HepG2 (cell line): ENCODE measurements around the gene MTSS2. TPM values are rescaled to one million over a fixed set of nuclear protein-coding genes. Genes with fewer than 3 reads are reported as not detected.

Source experiments
- ATAC-seq: fragments of 200-7000 bp; cut with Tn5 transposase; 3 replicates; pipeline ENCODE4 v1.9.1; 2020; ENCODE audit warnings: mild to moderate bottlenecking, moderate library complexity
- BruUV-seq: library from RNA; stranded (reverse); fragments of 400-500 nt; replicated peaks from 2 replicates; lab custom pipeline; 2021; lab: Mats Ljungman, UMichigan
- CTCF ChIA-PET: fragments of 300-600 bp; formaldehyde crosslinking; extraction: SDS; loops from one replicate; lab custom pipeline; 2021; ENCODE audit warnings: low total read pairs, inconsistent platforms, low intra/inter-chr PET ratio; lab: Yijun Ruan, JAX
- POLR2A ChIA-PET: fragments of 350-600 bp; sonication (Branson Sonifier 250); formaldehyde crosslinking; loops from one replicate; lab custom pipeline; 2020; ENCODE audit warnings: antibody characterized with exemption, inconsistent platforms; lab: Yijun Ruan, JAX
- DNase-seq: peaks from one replicate; pipeline ENCODE4 v3.0.0-alpha.2; 2015; ENCODE audit warnings: low spot score
- FAIRE-seq: peaks from 3 replicates; lab custom pipeline; 2011; peaks lifted over from hg19 to GRCh38; lab: Jason Lieb, UNC
- H2AFZ ChIP-seq: one replicate; pipeline ENCODE4 v1.6.1; 2011; ENCODE audit warnings: low read length, inconsistent platforms
- H3K27ac ChIP-seq: fragments of 300-600 bp; 3 replicates; pipeline ENCODE4 v1.8.0; 2011; ENCODE audit warnings: mixed run types, mild to moderate bottlenecking, mixed read lengths, low read length, inconsistent platforms; ENCODE audit not compliant: insufficient read depth; ENCODE audit errors: extremely low read length
- H3K27me3 ChIP-seq, 2 experiments: fragments of 200-600 bp in 1 of 2; 2 replicates in 1 of 2; 3 replicates in 1 of 2; pipeline versions ENCODE4 v1.6.0 to v1.8.0; 2011; ENCODE audit warnings: low read length in 2 of 2, mild to moderate bottlenecking in 2 of 2, moderate library complexity in 2 of 2, inconsistent platforms in 1 of 2; ENCODE audit not compliant: insufficient read depth in 2 of 2, control insufficient read depth in 1 of 2
- H3K36me3 ChIP-seq, 2 experiments: fragments of 200-600 bp in 1 of 2; replicated peaks in 1 of 2; 2 replicates in 1 of 2; 3 replicates in 1 of 2; pipeline versions ENCODE4 v1.5.1 to v1.8.0; 2011; ENCODE audit warnings: low read length in 2 of 2, inconsistent platforms in 1 of 2; ENCODE audit not compliant: insufficient read depth in 2 of 2, control insufficient read depth in 1 of 2
- H3K4me1 ChIP-seq: 2 replicates; pipeline ENCODE4 v1.5.1; 2012; ENCODE audit warnings: low read length, inconsistent platforms; ENCODE audit not compliant: insufficient read depth
- H3K4me2 ChIP-seq: 2 replicates; pipeline ENCODE4 v1.6.0; 2011; ENCODE audit warnings: low read depth, low read length, inconsistent platforms
- H3K4me3 ChIP-seq, 3 experiments: fragments of 200-600 bp in 1 of 3; sonication (generic), shearing (Covaris generic) in 1 of 3; replicated peaks in 1 of 3; 2 replicates each; pipeline ENCODE4 v1.5.1; 2011 to 2016; ENCODE audit warnings: low read length in 3 of 3, inconsistent platforms in 2 of 3, low read depth in 2 of 3, mild to moderate bottlenecking in 2 of 3, control low read depth in 1 of 3, mixed read lengths in 1 of 3; ENCODE audit not compliant: insufficient read depth in 1 of 3
- H3K79me2 ChIP-seq: one replicate; pipeline ENCODE4 v1.6.1; 2011; ENCODE audit warnings: low read length, inconsistent platforms; ENCODE audit not compliant: insufficient read depth
- H3K9ac ChIP-seq: 2 replicates; pipeline ENCODE4 v1.6.0; 2011; ENCODE audit warnings: mild to moderate bottlenecking, low read depth, low read length, inconsistent platforms; ENCODE audit not compliant: insufficient read depth
- H3K9me3 ChIP-seq: 2 replicates; pipeline ENCODE4 v1.5.1; 2012; ENCODE audit warnings: mild to moderate bottlenecking, low read length
- H4K20me1 ChIP-seq: 2 replicates; pipeline ENCODE4 v1.6.0; 2011; ENCODE audit warnings: inconsistent platforms, mild to moderate bottlenecking, low read length, moderate library complexity; ENCODE audit not compliant: insufficient read depth
- NFYC ChIP-seq: IDR thresholded peaks from 2 replicates; pipeline ENCODE4 v1.6.1; 2016; ENCODE audit warnings: missing genetic modification reagents, missing compliant biosample characterization
- SP1 ChIP-seq, 2 experiments: fragments of 450-650 bp in 1 of 2; sonication (generic) in 1 of 2; formaldehyde crosslinking in 1 of 2; IDR thresholded peaks; 2 replicates each; pipeline versions ENCODE4 v1.4.0 to v1.6.1; 2016 to 2020; ENCODE audit warnings: missing genetic modification reagents in 1 of 2
- TMF1 ChIP-seq: sonication (generic); formaldehyde crosslinking; IDR thresholded peaks from 2 replicates; pipeline ENCODE4 v1.8.1; 2022; ENCODE audit warnings: low read depth, missing genetic modification reagents
- ZNF572 ChIP-seq: sonication (generic); formaldehyde crosslinking; IDR thresholded peaks from 2 replicates; pipeline ENCODE4 v1.5.1; 2020; ENCODE audit warnings: mild to moderate bottlenecking, missing genetic modification reagents
- WGBS: methylation state at CpG from one replicate; pipeline ENCODE4 v1.1.6; 2017; ENCODE audit warnings: low lambda C conversion rate; 5-methylcytosine and 5-hydroxymethylcytosine counted together
- in situ Hi-C: cut with HindIII; loops from 2 replicates; pipeline ENCODE4 v1.10.0; 2017; ENCODE audit warnings: low pct_unique_long_range_greater_than_20kb; ENCODE audit not compliant: extremely low pct_ligation_motif_present
- intact Hi-C: fragments of 100-400 bp; cut with micrococcal nuclease; formaldehyde crosslinking; loops from one replicate; pipeline ENCODE4 v1.10.0; 2022; ENCODE audit not compliant: unreplicated experiment
- polyA plus RNA-seq, 8 experiments: library from polyadenylated mRNA; depleted of rRNA in 3 of 8; stranded (reverse) in 7 of 8; unstranded in 1 of 8; fragments of >200 nt; fragmentation: Illumina TruSeq in 4 of 8; extraction: Trizol in 4 of 8; gene quantifications; 2 replicates each; pipeline versions ENCODE4 v1.2.1 to v1.2.3, GENCODE V29; 2011 to 2016; ENCODE audit warnings: low read depth in 4 of 8, missing spikeins in 1 of 8, mixed read lengths in 1 of 8; ENCODE audit not compliant: insufficient read depth in 1 of 8
- total RNA-seq, 5 experiments: library from RNA; depleted of rRNA; stranded (reverse); fragments of >200 nt; fragmentation: Illumina TruSeq; extraction: Trizol; gene quantifications; 2 replicates each; pipeline ENCODE4 v1.2.3, GENCODE V29; 2016; ENCODE audit warnings: low read depth in 1 of 5
- TF ChIP-seq, protein P1 (sequence below): sonication (generic); formaldehyde crosslinking; IDR thresholded peaks from 2 replicates; pipeline ENCODE4 v1.4.0; 2020; ENCODE audit warnings: mild to moderate bottlenecking, missing genetic modification reagents
- TF ChIP-seq, protein P2 (sequence below): sonication (generic); formaldehyde crosslinking; IDR thresholded peaks from 2 replicates; pipeline ENCODE4 v1.9.0; 2022; ENCODE audit warnings: low read depth, missing genetic modification reagents
- TF ChIP-seq, protein P3 (sequence below): sonication (generic); formaldehyde crosslinking; IDR thresholded peaks from 2 replicates; pipeline ENCODE4 v1.4.0; 2020; ENCODE audit warnings: missing genetic modification reagents
- TF ChIP-seq, protein P4 (sequence below): sonication (generic); formaldehyde crosslinking; IDR thresholded peaks from 2 replicates; pipeline ENCODE4 v1.5.1; 2020; ENCODE audit warnings: mild to moderate bottlenecking, missing genetic modification reagents, moderate library complexity
- TF ChIP-seq, protein P5 (sequence below): sonication (generic); formaldehyde crosslinking; IDR thresholded peaks from 2 replicates; pipeline ENCODE4 v1.5.1; 2020; ENCODE audit warnings: missing genetic modification reagents, mild to moderate bottlenecking, borderline replicate concordance

MTSS2 gene
- total and polyA plus RNA-seq, 2 of the 13 experiments (the other 11 are each of a cell fraction or from before 2014, with no cell fraction given), result 132 to 242 TPM

DNA sequence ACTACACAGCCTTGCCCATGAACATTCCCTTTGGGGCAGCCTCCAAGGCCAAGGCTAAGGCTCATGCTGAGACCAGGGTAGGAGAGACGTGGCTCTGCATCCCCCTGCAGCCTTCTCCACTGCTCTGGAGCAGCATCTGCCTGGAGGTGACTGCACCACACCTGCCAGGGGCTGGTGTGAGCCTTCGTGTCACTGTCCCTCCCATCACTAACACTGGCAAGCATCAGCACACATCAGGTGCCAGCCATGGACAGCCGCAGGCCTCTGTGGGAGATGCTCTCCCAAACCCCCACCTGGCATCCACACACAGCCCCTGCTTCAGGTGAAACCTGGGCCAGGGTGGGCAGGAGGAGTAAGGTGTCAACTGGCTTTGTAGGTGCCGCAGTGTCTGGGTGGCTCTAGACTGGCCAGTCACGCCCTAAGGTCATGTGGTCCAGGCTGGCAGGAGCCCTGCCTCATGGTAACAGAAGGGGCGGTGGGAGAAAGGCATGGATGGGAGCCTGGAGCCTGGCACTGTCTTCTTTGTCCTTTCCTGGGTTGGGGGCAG is 18.1 kb upstream of the MTSS2 start:
- peaks cover 4 to 5% of the 10 kb centered on the region in 2 experiments; a peak in 1 of 5 replicates for H3K36me3 ChIP-seq
- H4K20me1 ChIP-seq, result no peaks in the 10 kb centered on the region
- no peak overlapping the region for H2AFZ ChIP-seq
- ChIA-PET CTCF (interaction anchor here (1.6 to 2.9 kb wide), 2 partner anchors 35 to 67 kb away, joined by 16 to 27 read pairs; no protein-coding TSS in a partner anchor), POLR2A (interaction anchor here (0.7 to 7.0 kb wide), 16 partner anchors 8 to 67 kb away, joined by 3 to 134 read pairs (median 6); partner anchors contain the start of gene MTSS2)
- no peaks in the 10 kb centered on the region for H3K9me3 ChIP-seq
- peaks cover 52% of the 10 kb centered on the region for H3K4me1 ChIP-seq
- no TSS peak for BruUV-seq
- no peaks in the 10 kb centered on the region for H3K27me3 ChIP-seq
- intact Hi-C loops, result loop anchor here (1.0 to 2.0 kb wide), 4 partner anchors 17 to 67 kb away; partner anchors contain the start of gene MTSS2
- FAIRE-seq (no peak), DNase-seq (no peak), ATAC-seq (peak; percentile 14)
- H3K27ac ChIP-seq, result peak overlapping the region; percentile 31
- H3K4me2 ChIP-seq, result peak overlapping the region; percentile 63
- in situ Hi-C loops, result no loop called here
- peak overlapping the region; percentile 52 for H3K9ac ChIP-seq
- WGBS, result 80% methylated on average over 5 of the region's 6 CpGs
- H3K79me2 ChIP-seq, result no peaks in the 10 kb centered on the region
- 0 out of 6 replicates have a peak overlapping the region, but pooled peaks of 1 of the 3 experiments have one; percentile 21 for H3K4me3 ChIP-seq
- TF ChIP-seq ZNF572 (CRISPR knock-in tag), result peak; percentile 41; the same call in 1 of the 2 replicates
- TF ChIP-seq, protein P1, sequence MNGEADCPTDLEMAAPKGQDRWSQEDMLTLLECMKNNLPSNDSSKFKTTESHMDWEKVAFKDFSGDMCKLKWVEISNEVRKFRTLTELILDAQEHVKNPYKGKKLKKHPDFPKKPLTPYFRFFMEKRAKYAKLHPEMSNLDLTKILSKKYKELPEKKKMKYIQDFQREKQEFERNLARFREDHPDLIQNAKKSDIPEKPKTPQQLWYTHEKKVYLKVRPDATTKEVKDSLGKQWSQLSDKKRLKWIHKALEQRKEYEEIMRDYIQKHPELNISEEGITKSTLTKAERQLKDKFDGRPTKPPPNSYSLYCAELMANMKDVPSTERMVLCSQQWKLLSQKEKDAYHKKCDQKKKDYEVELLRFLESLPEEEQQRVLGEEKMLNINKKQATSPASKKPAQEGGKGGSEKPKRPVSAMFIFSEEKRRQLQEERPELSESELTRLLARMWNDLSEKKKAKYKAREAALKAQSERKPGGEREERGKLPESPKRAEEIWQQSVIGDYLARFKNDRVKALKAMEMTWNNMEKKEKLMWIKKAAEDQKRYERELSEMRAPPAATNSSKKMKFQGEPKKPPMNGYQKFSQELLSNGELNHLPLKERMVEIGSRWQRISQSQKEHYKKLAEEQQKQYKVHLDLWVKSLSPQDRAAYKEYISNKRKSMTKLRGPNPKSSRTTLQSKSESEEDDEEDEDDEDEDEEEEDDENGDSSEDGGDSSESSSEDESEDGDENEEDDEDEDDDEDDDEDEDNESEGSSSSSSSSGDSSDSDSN (CRISPR knock-in tag), result peak; percentile 54; the same call in 1 of the 2 replicates
- TF ChIP-seq, protein P2, sequence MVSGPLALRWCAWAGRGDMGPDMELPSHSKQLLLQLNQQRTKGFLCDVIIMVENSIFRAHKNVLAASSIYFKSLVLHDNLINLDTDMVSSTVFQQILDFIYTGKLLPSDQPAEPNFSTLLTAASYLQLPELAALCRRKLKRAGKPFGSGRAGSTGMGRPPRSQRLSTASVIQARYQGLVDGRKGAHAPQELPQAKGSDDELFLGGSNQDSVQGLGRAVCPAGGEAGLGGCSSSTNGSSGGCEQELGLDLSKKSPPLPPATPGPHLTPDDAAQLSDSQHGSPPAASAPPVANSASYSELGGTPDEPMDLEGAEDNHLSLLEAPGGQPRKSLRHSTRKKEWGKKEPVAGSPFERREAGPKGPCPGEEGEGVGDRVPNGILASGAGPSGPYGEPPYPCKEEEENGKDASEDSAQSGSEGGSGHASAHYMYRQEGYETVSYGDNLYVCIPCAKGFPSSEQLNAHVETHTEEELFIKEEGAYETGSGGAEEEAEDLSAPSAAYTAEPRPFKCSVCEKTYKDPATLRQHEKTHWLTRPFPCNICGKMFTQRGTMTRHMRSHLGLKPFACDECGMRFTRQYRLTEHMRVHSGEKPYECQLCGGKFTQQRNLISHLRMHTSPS (CRISPR knock-in tag), result 0 out of 2 replicates have a peak, but pooled peaks have one; percentile 21
- TF ChIP-seq, protein P3, sequence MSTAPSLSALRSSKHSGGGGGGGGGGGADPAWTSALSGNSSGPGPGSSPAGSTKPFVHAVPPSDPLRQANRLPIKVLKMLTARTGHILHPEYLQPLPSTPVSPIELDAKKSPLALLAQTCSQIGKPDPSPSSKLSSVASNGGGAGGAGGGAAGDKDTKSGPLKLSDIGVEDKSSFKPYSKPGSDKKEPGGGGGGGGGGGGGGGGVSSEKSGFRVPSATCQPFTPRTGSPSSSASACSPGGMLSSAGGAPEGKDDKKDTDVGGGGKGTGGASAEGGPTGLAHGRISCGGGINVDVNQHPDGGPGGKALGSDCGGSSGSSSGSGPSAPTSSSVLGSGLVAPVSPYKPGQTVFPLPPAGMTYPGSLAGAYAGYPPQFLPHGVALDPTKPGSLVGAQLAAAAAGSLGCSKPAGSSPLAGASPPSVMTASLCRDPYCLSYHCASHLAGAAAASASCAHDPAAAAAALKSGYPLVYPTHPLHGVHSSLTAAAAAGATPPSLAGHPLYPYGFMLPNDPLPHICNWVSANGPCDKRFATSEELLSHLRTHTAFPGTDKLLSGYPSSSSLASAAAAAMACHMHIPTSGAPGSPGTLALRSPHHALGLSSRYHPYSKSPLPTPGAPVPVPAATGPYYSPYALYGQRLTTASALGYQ, result no peak
- TF ChIP-seq SP1 (IDR thresholded peaks at IDR 0.05), result no peak
- TF ChIP-seq SP1 (CRISPR knock-in tag; IDR thresholded peaks at IDR 0.05), result no peak
- TF ChIP-seq, protein P4, sequence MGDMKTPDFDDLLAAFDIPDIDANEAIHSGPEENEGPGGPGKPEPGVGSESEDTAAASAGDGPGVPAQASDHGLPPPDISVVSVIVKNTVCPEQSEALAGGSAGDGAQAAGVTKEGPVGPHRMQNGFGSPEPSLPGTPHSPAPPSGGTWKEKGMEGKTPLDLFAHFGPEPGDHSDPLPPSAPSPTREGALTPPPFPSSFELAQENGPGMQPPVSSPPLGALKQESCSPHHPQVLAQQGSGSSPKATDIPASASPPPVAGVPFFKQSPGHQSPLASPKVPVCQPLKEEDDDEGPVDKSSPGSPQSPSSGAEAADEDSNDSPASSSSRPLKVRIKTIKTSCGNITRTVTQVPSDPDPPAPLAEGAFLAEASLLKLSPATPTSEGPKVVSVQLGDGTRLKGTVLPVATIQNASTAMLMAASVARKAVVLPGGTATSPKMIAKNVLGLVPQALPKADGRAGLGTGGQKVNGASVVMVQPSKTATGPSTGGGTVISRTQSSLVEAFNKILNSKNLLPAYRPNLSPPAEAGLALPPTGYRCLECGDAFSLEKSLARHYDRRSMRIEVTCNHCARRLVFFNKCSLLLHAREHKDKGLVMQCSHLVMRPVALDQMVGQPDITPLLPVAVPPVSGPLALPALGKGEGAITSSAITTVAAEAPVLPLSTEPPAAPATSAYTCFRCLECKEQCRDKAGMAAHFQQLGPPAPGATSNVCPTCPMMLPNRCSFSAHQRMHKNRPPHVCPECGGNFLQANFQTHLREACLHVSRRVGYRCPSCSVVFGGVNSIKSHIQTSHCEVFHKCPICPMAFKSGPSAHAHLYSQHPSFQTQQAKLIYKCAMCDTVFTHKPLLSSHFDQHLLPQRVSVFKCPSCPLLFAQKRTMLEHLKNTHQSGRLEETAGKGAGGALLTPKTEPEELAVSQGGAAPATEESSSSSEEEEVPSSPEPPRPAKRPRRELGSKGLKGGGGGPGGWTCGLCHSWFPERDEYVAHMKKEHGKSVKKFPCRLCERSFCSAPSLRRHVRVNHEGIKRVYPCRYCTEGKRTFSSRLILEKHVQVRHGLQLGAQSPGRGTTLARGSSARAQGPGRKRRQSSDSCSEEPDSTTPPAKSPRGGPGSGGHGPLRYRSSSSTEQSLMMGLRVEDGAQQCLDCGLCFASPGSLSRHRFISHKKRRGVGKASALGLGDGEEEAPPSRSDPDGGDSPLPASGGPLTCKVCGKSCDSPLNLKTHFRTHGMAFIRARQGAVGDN (CRISPR knock-in tag), result peak; percentile 47
- no peak for TF ChIP-seq TMF1 (CRISPR knock-in tag)
- TF ChIP-seq NFYC (CRISPR knock-in tag), result no peak
- TF ChIP-seq, protein P5, sequence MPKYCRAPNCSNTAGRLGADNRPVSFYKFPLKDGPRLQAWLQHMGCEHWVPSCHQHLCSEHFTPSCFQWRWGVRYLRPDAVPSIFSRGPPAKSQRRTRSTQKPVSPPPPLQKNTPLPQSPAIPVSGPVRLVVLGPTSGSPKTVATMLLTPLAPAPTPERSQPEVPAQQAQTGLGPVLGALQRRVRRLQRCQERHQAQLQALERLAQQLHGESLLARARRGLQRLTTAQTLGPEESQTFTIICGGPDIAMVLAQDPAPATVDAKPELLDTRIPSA (CRISPR knock-in tag), result 0 out of 2 replicates have a peak, but pooled peaks have one; percentile 29
